ENCODE data around the gene ZNF263.

The ZNF263 gene

GRCh38 chr16:3248596-3248995, 34.7 kb upstream of the ZNF263 start (continued):
- no peak for TF ChIP-seq BACH2 (CRISPR knock-in tag; IDR thresholded peaks at IDR 0.05; ENCODE audit: borderline replicate concordance)
- no peak for TF ChIP-seq CSRNP3 (CRISPR knock-in tag; IDR thresholded peaks at IDR 0.05)
- no peak for TF ChIP-seq TCF4 (CRISPR knock-in tag; IDR thresholded peaks at IDR 0.05; ENCODE audit: borderline replicate concordance)
- no peak for TF ChIP-seq TOX (CRISPR knock-in tag; IDR thresholded peaks at IDR 0.05; ENCODE audit: borderline replicate concordance)
- TF ChIP-seq ZFP3 (CRISPR knock-in tag; IDR thresholded peaks at IDR 0.05) = no peak

- no peak for ATAC-seq
- no peak for TF ChIP-seq ZNF8 (CRISPR knock-in tag; IDR thresholded peaks at IDR 0.05)
- TF ChIP-seq ISL1 (CRISPR knock-in tag; IDR thresholded peaks at IDR 0.05) = no peak
- TF ChIP-seq ZNF565 (CRISPR knock-in tag; conservative IDR thresholded peaks at IDR 0.05; ENCODE audit: low read depth) = no peak
Observed at GRCh38 chr16:3249020-3249419, 34.3 kb upstream of the ZNF263 start.

GRCh38 chr16:3249451-3249850, 33.8 kb upstream of the ZNF263 start:
- no peak for TF ChIP-seq CSRNP3 (CRISPR knock-in tag; IDR thresholded peaks at IDR 0.05)
- TF ChIP-seq CSDC2 (CRISPR knock-in tag; IDR thresholded peaks at IDR 0.05) = no peak
- no peak for TF ChIP-seq POU6F1 (CRISPR knock-in tag; IDR thresholded peaks at IDR 0.05; ENCODE audit: borderline replicate concordance, low read depth)
- no peak for TF ChIP-seq ZNF70 (CRISPR knock-in tag; IDR thresholded peaks at IDR 0.05)
- TF ChIP-seq PPARA (CRISPR knock-in tag; IDR thresholded peaks at IDR 0.05; ENCODE audit: borderline replicate concordance) = no peak
- no peak for TF ChIP-seq ZFP30 (CRISPR knock-in tag; IDR thresholded peaks at IDR 0.05)
- TF ChIP-seq CREB5 (CRISPR knock-in tag; IDR thresholded peaks at IDR 0.05; ENCODE audit: low read depth) = no peak
- no peak for TF ChIP-seq TCF4 (CRISPR knock-in tag; IDR thresholded peaks at IDR 0.05; ENCODE audit: borderline replicate concordance)
- TF ChIP-seq SNAI2 (CRISPR knock-in tag; IDR thresholded peaks at IDR 0.05) = no peak
- no peak for TF ChIP-seq ZFP3 (CRISPR knock-in tag; IDR thresholded peaks at IDR 0.05)
- no peak for ATAC-seq

- ATAC-seq = no peak
- TF ChIP-seq RARB (CRISPR knock-in tag; IDR thresholded peaks at IDR 0.05) (no peak), ZFP3 (CRISPR knock-in tag; IDR thresholded peaks at IDR 0.05) (no peak), PATZ1 (CRISPR knock-in tag; IDR thresholded peaks at IDR 0.05; ENCODE audit: borderline replicate concordance) (no peak), SNAI2 (CRISPR knock-in tag; IDR thresholded peaks at IDR 0.05) (no peak), GLIS3 (CRISPR knock-in tag; IDR thresholded peaks at IDR 0.05) (no peak), ISL1 (CRISPR knock-in tag; IDR thresholded peaks at IDR 0.05) (no peak), PPARA (CRISPR knock-in tag; IDR thresholded peaks at IDR 0.05; ENCODE audit: borderline replicate concordance) (no peak), POU6F1 (CRISPR knock-in tag; IDR thresholded peaks at IDR 0.05; ENCODE audit: borderline replicate concordance, low read depth) (no peak), ESRRG (CRISPR knock-in tag; IDR thresholded peaks at IDR 0.05) (no peak), ZNF70 (CRISPR knock-in tag; IDR thresholded peaks at IDR 0.05) (no peak), BACH2 (CRISPR knock-in tag; IDR thresholded peaks at IDR 0.05; ENCODE audit: borderline replicate concordance) (no peak), TCF4 (CRISPR knock-in tag; IDR thresholded peaks at IDR 0.05; ENCODE audit: borderline replicate concordance) (no peak), ZNF8 (CRISPR knock-in tag; IDR thresholded peaks at IDR 0.05) (no peak), OSR1 (CRISPR knock-in tag; IDR thresholded peaks at IDR 0.05) (no peak), TOX (CRISPR knock-in tag; IDR thresholded peaks at IDR 0.05; ENCODE audit: borderline replicate concordance) (no peak)
Observed at GRCh38 chr16:3252967-3253366, 30.3 kb upstream of the ZNF263 start.
